HG03039 (cell line): ENCODE results near the gene SLU7.
A peak's percentile ranks its signal among the peaks of the same experiment; 100 is the strongest.

Source experiments
- ATAC-seq: cut with Tn5 transposase; IDR thresholded peaks from one replicate; pipeline ENCODE4 v1.9.1; 2021; ENCODE audit warnings: mild to moderate bottlenecking, moderate library complexity; ENCODE audit not compliant: unreplicated experiment

SLU7 gene

GRCh38 chr5:160420331-160420610 lies 1.4 kb upstream of the SLU7 start:
- no peak for ATAC-seq

GRCh38 chr5:160419458-160420330 lies 813 bp upstream of the SLU7 start:
- no peak for ATAC-seq

DNA sequence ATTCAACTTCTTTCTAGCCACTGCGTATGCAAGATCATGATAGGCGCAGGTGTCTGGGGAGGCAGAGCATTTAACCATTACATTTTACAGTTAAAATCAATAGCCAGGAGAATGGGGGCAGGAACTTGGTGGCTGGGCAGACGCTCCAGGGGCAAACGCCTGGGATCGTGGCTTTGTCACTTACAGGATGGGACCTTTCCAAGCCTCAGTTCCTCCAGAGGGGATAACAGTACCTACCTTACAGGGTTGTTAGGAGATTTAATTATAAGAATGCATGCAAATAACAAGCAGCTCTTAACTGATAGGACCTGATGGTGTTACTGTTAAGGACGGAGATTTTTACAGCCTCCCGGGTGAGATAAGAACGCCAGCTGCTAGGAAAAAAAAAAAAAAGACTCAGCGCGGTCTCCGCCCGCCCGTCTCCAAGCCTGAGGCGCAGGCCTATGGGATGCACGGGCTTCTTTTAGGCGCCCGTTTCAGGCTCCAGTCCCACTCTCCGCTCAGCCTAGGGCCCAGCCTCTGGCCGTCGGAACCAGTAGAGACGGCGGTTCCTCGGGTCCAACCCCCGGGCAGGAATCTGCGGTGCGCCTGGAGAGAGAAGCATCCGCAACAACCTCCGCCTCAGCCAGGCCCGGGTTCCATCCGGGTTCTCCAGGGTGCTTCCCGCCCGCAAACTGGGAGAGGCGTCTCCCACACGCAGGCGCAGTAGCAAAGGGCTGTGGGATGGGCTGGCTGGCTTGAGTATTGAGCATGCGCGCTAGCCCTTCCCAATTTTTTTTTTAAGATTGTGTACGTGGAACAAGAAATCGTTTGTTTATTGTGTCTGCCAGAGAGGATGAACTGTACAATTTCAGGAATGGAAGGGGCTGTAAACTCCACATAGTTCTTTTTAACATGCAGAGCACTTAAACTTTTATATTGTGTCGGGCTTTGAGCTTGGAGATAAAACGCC lies 19.2 kb downstream of the SLU7 start, which contains the start of gene FAM200C:
Gene FAM200C, minus strand, starts transcription at position 653 of the 952 bp plus-strand sequence. CDS start 4,564 bp downstream, outside the sequence.
- ATAC-seq: peak; percentile 88

DNA sequence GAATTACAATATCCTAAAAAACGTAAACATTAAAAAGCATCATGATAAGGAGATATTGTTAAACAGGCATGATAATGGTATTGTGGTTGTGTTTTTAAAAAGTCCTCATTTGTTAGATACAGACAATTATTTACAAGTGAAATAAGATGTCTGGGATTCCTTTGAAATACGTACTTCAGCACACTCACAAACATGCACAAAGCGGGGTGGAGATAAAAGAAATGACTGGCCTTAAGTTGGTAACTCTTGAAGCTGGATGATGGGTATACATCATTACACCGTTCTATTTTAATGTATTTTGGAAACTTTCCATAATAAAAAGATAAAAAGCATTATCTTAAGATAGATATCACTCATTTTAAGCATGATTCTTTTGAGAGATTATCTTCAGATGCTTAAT lies 20.1 kb downstream of the SLU7 start:
- ATAC-seq: no peak

- ATAC-seq: no peak
Measured at GRCh38 chr5:160397492-160397891, 21.4 kb downstream of the SLU7 start.

GRCh38 chr5:160395111-160395510 lies 23.8 kb downstream of the SLU7 start:
- no peak for ATAC-seq

GRCh38 chr5:160390787-160391696 lies 27.8 kb downstream of the SLU7 start:
- no peak for ATAC-seq

- no peak for ATAC-seq
Measured at GRCh38 chr5:160387445-160387844, 31.4 kb downstream of the SLU7 start.

DNA sequence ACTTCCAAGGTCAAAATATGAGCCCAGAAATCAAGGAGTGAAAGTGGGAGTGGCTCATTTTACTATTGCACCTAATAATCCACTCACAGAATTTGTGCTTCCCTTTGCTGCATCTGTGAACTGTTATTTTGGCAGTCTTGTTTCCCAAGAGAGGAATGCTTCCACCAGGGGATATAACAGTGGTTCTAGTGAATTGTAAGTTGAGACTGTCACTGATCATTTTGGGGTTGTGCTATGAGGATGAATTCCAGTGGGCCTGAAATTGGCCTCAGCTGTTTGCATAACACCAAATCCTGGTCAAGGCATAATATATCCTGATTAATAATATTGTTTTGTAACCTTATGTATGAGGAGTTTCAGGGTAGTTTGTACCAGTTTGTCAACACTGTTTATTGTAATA lies 33.4 kb downstream of the SLU7 start:
- ATAC-seq: no peak

- ATAC-seq: no peak
Measured at GRCh38 chr5:160384681-160385080, 34.2 kb downstream of the SLU7 start.

GRCh38 chr5:160382346-160382745 lies 36.5 kb downstream of the SLU7 start:
- no peak for ATAC-seq

DNA sequence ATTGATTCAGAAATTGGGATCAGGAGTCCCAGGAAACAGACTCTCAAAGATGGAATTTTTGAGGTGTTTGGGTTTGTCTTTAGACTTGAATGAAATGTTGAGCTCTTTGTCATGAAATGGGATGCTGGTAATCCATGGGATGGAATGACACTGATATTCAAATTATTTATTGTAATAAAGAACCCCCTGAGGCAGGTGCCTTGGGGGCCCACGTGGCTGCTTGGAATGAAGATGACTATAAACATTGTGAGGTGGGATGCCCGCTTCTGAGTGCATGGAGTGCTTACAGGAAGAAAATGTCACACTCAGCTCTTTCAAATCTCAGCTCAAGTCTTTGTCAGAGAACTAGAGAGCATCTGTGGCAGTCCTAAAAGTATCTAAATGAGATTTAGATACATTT lies 38.8 kb downstream of the SLU7 start:
- no peak for ATAC-seq

DNA sequence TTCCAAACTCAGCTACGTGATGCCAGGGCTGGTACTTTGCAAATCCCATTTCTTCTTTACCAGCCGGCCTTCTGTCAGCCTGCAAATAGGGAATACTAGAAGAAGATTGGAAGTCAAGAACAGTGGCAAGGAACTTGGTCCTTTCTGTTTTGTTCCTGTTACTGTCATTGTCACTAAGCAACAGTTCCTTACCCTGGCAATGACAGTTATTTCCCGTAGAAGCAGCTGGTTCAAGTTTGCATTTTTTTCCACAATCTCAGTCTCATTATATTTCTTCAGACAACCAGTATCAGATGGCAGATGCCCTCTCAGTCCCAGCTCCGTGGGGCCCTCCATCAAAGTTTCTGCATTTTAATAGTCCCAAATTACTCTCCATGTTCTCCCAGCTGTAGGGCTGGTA lies 39.4 kb downstream of the SLU7 start:
- ATAC-seq: no peak

DNA sequence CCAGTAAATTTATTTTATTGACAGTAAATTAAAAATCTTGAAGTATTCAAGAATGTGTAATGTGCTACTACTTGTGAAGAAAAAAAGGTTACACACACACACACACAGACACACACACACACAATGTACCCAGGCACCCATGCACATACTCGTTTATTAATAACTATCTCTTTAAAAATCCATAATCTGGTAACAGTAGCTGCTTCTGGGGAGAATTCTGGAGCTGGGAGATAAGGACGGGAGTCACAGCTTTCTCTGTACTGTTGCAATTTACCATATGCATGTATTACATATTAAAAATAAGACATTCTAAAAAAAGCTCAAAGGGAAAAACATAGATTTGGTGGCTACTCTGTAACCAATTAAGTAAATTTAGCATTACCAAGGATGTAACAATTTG lies 40.6 kb downstream of the SLU7 start:
- ATAC-seq: no peak

DNA sequence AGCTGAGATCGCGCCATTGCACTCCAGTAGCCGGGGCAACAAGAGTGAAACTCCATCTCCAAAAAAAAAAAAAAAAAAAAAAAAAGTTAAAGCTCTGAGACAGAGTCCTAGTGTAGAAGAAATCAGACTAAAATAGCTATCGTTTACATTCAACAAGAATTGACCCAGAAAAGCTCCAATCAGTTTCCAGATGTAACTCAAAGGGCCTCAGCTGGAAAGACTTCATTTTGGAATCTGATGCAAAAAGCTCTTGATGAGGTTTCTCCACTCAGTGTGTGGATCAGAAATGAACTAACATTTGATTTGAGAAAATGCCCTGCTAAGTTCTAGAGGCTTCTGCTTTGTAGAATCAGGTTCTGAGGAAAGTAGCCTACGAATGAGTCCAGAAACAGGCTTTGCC lies 41.2 kb downstream of the SLU7 start:
- no peak for ATAC-seq

DNA sequence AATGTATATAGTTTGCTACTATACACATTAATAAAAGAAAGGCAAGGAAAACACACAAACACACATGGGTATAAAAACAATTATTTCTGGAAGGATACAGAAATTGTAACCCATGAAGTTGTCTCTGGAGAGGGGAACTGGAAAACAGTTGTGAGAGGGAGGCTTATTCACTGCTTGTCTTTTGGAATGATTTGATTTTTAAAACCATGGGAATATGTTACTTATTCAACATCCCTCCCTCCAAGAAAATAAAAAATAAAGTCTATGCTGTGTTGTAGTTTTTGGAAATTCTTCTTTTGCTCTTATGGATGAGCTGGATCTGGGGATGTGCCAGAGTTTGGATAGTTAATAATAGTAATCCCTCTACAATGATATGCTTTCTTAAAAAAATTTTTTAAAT lies 42.5 kb downstream of the SLU7 start:
- ATAC-seq: no peak

GRCh38 chr5:160375701-160376100 lies 43.2 kb downstream of the SLU7 start:
- no peak for ATAC-seq

DNA sequence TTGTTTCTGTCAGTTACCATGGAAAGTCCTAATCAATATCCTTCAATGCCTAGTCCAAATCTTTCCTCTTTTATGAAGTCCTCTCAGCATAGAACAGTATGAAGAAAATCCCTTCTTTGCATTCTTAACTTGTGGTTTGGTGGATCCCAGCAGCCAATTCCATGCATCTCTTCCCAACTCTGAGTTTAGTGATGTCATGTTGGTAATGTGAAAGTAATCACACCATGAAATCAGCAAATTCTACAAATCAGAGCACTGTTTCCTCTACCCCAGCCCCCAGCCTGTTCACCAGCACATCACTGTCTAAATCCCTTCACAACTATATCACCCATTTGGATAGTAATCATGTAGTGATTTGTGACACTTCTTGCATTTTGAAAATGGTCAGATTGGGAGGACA lies 43.7 kb downstream of the SLU7 start:
- no peak for ATAC-seq

DNA sequence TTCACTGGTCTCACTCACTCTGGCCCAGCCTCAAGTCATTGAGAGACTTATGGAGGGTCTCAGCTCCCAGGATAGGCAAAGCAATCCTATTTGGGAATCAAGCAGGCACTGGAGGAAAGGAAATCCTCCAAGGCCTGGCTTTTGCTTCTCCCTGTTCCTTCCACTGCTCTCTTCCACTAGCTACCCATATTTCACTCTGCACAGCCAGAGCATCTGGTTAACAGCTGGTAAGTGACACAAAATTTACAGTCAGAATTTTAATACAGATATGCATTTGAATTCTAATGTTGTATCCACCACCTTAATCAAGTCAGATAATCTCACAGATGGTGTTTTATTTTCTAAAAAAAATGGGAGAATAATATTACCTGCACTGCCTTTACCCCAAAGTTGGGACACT lies 47.6 kb downstream of the SLU7 start:
- ATAC-seq: no peak

GRCh38 chr5:160370713-160371034 lies 48.2 kb downstream of the SLU7 start:
- ATAC-seq: no peak
